ENCODE data around the gene SMCP. TPM values are rescaled to one million over a fixed set of nuclear protein-coding genes. Genes with fewer than 3 reads are reported as not detected.

SMCP gene
- total and polyA plus RNA-seq, 2 of the 13 experiments (the other 11 are each of a cell fraction or from before 2014, with no cell fraction given), result not detected

DNA sequence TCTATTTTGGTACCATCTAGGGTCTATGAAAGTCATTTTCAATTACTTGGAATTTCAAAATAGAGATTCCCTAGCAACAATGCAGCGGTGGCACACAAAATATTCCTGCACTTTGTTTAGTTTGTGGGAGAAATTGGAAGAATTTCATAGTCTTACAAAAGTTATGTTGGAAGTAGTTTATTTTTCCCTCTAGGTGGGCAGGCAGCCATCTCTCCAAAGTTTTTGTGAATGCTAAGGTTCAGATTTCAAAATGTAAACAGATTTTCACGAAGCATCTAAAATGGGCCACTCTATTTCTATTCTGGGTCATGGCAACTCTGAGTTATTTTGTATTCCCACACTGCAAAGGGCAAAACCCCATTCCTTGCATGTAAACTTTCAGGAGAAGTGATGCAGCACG is 8.0 kb downstream of the SMCP start:
- no peak for TF ChIP-seq ZNF264 (CRISPR knock-in tag; IDR thresholded peaks at IDR 0.05)
- TF ChIP-seq, protein P1, sequence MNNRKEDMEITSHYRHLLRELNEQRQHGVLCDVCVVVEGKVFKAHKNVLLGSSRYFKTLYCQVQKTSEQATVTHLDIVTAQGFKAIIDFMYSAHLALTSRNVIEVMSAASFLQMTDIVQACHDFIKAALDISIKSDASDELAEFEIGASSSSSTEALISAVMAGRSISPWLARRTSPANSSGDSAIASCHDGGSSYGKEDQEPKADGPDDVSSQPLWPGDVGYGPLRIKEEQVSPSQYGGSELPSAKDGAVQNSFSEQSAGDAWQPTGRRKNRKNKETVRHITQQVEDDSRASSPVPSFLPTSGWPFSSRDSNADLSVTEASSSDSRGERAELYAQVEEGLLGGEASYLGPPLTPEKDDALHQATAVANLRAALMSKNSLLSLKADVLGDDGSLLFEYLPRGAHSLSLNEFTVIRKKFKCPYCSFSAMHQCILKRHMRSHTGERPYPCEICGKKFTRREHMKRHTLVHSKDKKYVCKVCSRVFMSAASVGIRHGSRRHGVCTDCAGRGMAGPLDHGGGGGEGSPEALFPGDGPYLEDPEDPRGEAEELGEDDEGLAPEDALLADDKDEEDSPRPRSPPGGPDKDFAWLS (CRISPR knock-in tag; IDR thresholded peaks at IDR 0.05; ENCODE audit: borderline replicate concordance), result no peak
- intact Hi-C loops (cut with micrococcal nuclease; ENCODE audit: unreplicated experiment) (no loop called here), in situ Hi-C loops (cut with HindIII; ENCODE audit: extremely low pct_ligation_motif_present, low pct_unique_long_range_greater_than_20kb) (no loop called here)
- ATAC-seq (no peak), FAIRE-seq (no peak), DNase-seq (ENCODE audit: low spot score) (no peak)
- no TSS peak for BruUV-seq (replicated peaks)
- ChIA-PET POLR2A (no interaction called here), CTCF (ENCODE audit: low intra/inter-chr PET ratio, low total read pairs) (no interaction called here)
- Histone ChIP-seq H3K9ac (ENCODE audit: insufficient read depth, low read depth, low read length) (no peak overlapping the region), H3K27me3 (ENCODE audit: control insufficient read depth in 1 of 2, insufficient read depth in 2 of 2, low read length in 2 of 2) (no peaks in the 10 kb centered on the region), H2AFZ (ENCODE audit: low read length) (no peak overlapping the region), H3K36me3 (replicated peaks in 1 of 2; ENCODE audit: control insufficient read depth in 1 of 2, insufficient read depth in 2 of 2, low read length in 2 of 2) (no peaks in the 10 kb centered on the region), H3K4me2 (ENCODE audit: low read depth, low read length) (no peak overlapping the region), H4K20me1 (ENCODE audit: insufficient read depth, low read length) (no peaks in the 10 kb centered on the region), H3K79me2 (ENCODE audit: insufficient read depth, low read length) (no peaks in the 10 kb centered on the region), H3K4me3 (replicated peaks in 1 of 3; ENCODE audit: insufficient read depth in 1 of 3, low read depth in 2 of 3, low read length in 3 of 3) (no peak overlapping the region), H3K9me3 (ENCODE audit: low read length) (no peaks in the 10 kb centered on the region), H3K27ac (ENCODE audit: extremely low read length, insufficient read depth, low read length) (no peak overlapping the region), H3K4me1 (ENCODE audit: insufficient read depth, low read length) (no peaks in the 10 kb centered on the region)
- 0% methylated on average over 3 of the region's 3 CpGs for WGBS (ENCODE audit: low lambda C conversion rate)

DNA sequence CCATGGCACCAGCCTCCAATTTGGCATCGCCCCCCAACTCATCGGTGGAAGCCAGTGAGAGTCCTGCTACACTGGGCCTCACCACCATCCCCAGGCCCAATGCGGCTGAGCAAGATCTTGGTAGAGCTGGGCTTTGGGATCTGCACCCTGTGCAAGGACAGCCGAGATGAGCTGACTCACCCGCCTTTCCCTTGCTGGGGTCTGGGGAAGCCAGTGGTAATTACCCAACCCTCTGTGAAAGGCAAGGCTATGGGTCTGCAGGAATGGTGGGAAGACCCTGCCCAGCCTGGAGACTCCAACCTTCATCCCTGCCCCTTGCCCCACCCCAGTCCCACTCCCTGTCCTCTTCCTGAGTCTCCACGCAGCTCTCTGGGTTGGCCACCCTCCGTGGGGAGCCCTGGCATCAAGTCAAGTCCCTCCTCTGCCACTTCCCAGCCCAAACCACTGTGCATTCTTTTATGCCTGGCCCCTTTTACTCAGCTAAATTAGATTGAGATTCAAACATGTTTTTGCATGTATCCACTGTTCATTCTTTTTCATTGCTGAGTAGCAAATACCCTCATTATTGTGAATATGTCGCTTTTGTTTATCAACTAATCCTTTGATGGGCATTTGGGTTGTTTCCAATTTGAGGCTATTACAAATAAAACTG is 8.8 kb downstream of the SMCP start:
- intact Hi-C loops (cut with micrococcal nuclease; ENCODE audit: unreplicated experiment) (no loop called here), in situ Hi-C loops (cut with HindIII; ENCODE audit: extremely low pct_ligation_motif_present, low pct_unique_long_range_greater_than_20kb) (no loop called here)
- 7% methylated on average over 4 of the region's 8 CpGs for WGBS (ENCODE audit: low lambda C conversion rate)
- no peak for TF ChIP-seq ZNF766 (CRISPR knock-in tag; IDR thresholded peaks at IDR 0.05; ENCODE audit: borderline replicate concordance)
- TF ChIP-seq SAP130 (CRISPR knock-in tag; IDR thresholded peaks at IDR 0.05; ENCODE audit: low read depth), result no peak
- TF ChIP-seq ZNF225 (CRISPR knock-in tag; IDR thresholded peaks at IDR 0.05), result no peak
- no peak for TF ChIP-seq EED (CRISPR knock-in tag; IDR thresholded peaks at IDR 0.05)
- TF ChIP-seq, protein P2, sequence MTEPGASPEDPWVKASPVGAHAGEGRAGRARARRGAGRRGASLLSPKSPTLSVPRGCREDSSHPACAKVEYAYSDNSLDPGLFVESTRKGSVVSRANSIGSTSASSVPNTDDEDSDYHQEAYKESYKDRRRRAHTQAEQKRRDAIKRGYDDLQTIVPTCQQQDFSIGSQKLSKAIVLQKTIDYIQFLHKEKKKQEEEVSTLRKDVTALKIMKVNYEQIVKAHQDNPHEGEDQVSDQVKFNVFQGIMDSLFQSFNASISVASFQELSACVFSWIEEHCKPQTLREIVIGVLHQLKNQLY (CRISPR knock-in tag; IDR thresholded peaks at IDR 0.05), result no peak
- TF ChIP-seq, protein P3, sequence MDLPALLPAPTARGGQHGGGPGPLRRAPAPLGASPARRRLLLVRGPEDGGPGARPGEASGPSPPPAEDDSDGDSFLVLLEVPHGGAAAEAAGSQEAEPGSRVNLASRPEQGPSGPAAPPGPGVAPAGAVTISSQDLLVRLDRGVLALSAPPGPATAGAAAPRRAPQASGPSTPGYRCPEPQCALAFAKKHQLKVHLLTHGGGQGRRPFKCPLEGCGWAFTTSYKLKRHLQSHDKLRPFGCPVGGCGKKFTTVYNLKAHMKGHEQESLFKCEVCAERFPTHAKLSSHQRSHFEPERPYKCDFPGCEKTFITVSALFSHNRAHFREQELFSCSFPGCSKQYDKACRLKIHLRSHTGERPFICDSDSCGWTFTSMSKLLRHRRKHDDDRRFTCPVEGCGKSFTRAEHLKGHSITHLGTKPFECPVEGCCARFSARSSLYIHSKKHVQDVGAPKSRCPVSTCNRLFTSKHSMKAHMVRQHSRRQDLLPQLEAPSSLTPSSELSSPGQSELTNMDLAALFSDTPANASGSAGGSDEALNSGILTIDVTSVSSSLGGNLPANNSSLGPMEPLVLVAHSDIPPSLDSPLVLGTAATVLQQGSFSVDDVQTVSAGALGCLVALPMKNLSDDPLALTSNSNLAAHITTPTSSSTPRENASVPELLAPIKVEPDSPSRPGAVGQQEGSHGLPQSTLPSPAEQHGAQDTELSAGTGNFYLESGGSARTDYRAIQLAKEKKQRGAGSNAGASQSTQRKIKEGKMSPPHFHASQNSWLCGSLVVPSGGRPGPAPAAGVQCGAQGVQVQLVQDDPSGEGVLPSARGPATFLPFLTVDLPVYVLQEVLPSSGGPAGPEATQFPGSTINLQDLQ (CRISPR knock-in tag; IDR thresholded peaks at IDR 0.05), result no peak
- no peak for TF ChIP-seq NR2F6 (IDR thresholded peaks at IDR 0.05)
- TF ChIP-seq NR2F6 (CRISPR knock-in tag; IDR thresholded peaks at IDR 0.05), result no peak
- no peak for TF ChIP-seq ZNF451 (CRISPR knock-in tag; IDR thresholded peaks at IDR 0.05)
- no peak for TF ChIP-seq HMGA1 (CRISPR knock-in tag; conservative IDR thresholded peaks at IDR 0.05)
- no peak for TF ChIP-seq ZNF878 (CRISPR knock-in tag; IDR thresholded peaks at IDR 0.05)
- TF ChIP-seq NRL (CRISPR knock-in tag; IDR thresholded peaks at IDR 0.05; ENCODE audit: borderline replicate concordance), result no peak
- CTCF ChIA-PET (ENCODE audit: low intra/inter-chr PET ratio, low total read pairs), result no interaction called here
- Histone ChIP-seq H3K4me3 (replicated peaks in 1 of 3; ENCODE audit: insufficient read depth in 1 of 3, low read depth in 2 of 3, low read length in 3 of 3) (no peak overlapping the region), H3K9me3 (ENCODE audit: low read length) (no peaks in the 10 kb centered on the region), H3K36me3 (replicated peaks in 1 of 2; ENCODE audit: control insufficient read depth in 1 of 2, insufficient read depth in 2 of 2, low read length in 2 of 2) (no peaks in the 10 kb centered on the region), H3K79me2 (ENCODE audit: insufficient read depth, low read length) (no peaks in the 10 kb centered on the region), H2AFZ (ENCODE audit: low read length) (no peak overlapping the region), H3K27me3 (ENCODE audit: control insufficient read depth in 1 of 2, insufficient read depth in 2 of 2, low read length in 2 of 2) (no peaks in the 10 kb centered on the region), H3K4me1 (ENCODE audit: insufficient read depth, low read length) (no peaks in the 10 kb centered on the region), H4K20me1 (ENCODE audit: insufficient read depth, low read length) (no peaks in the 10 kb centered on the region), H3K4me2 (ENCODE audit: low read depth, low read length) (no peak overlapping the region), H3K9ac (ENCODE audit: insufficient read depth, low read depth, low read length) (no peak overlapping the region), H3K27ac (ENCODE audit: extremely low read length, insufficient read depth, low read length) (no peak overlapping the region)
- POLR2A ChIA-PET, result no interaction called here
- no TSS peak for BruUV-seq (replicated peaks)
- FAIRE-seq (no peak), ATAC-seq (no peak), DNase-seq (ENCODE audit: low spot score) (no peak)

Measured in HepG2 (cell line).